CD8-positive, alpha-beta memory T cell (primary cell): ENCODE results near the gene RCC2. TPM values are rescaled to one million over a fixed set of nuclear protein-coding genes. Genes with fewer than 3 reads are reported as not detected.

Source experiments
- CTCF ChIA-PET: fragments of 350-600 bp; sonication (Branson Sonifier 250); formaldehyde crosslinking; loops from one replicate; lab custom pipeline; 2021; ENCODE audit warnings: antibody characterized with exemption; lab: Charles Lee
- POLR2A ChIA-PET: fragments of 350-600 bp; sonication (Branson Sonifier 250); formaldehyde crosslinking; loops from one replicate; lab custom pipeline; 2021; ENCODE audit warnings: antibody characterized with exemption; lab: Charles Lee
- DNase-seq, 5 donors: peaks; one replicate each; pipeline versions ENCODE4 v3.0.0 to v3.0.0-alpha.2; 2020 to 2022; ENCODE audit warnings: mixed read lengths in 1 of 5
- H3K27ac ChIP-seq: one replicate; pipeline ENCODE4 v1.7.0; 2013; ENCODE audit warnings: low read depth, mild to moderate bottlenecking, low read length, moderate library complexity
- H3K27me3 ChIP-seq: 2 replicates; pipeline ENCODE4 v1.7.0; 2013; ENCODE audit warnings: low read length, mild to moderate bottlenecking; ENCODE audit not compliant: insufficient read depth, poor library complexity, severe bottlenecking
- H3K36me3 ChIP-seq: 2 replicates; pipeline ENCODE4 v1.7.0; 2013; ENCODE audit warnings: mild to moderate bottlenecking, low read length, moderate library complexity; ENCODE audit not compliant: insufficient read depth
- H3K4me1 ChIP-seq: 2 replicates; pipeline ENCODE4 v1.7.0; 2013; ENCODE audit warnings: mild to moderate bottlenecking, low read length, moderate library complexity; ENCODE audit not compliant: insufficient read depth
- H3K4me3 ChIP-seq: 2 replicates; pipeline ENCODE4 v1.7.0; 2013; ENCODE audit warnings: mild to moderate bottlenecking, low read length
- H3K9me3 ChIP-seq: 2 replicates; pipeline ENCODE4 v1.7.0; 2013; ENCODE audit warnings: mild to moderate bottlenecking, low read length
- H3K27ac Mint-ChIP-seq, 8 donors: one replicate each; pipeline ENCODE4 v1.8.0; 2020 to 2021; ENCODE audit warnings: mixed read lengths in 8 of 8, mild to moderate bottlenecking in 6 of 8, inconsistent platforms in 3 of 8, moderate library complexity in 3 of 8
- H3K27me3 Mint-ChIP-seq, 2 donors: one replicate each; pipeline ENCODE4 v1.8.0; 2020 to 2021; ENCODE audit warnings: mixed read lengths in 2 of 2, mild to moderate bottlenecking in 1 of 2, moderate library complexity in 1 of 2
- H3K36me3 Mint-ChIP-seq, 3 donors: one replicate each; pipeline ENCODE4 v1.8.0; 2020 to 2021; ENCODE audit warnings: mixed read lengths in 3 of 3, inconsistent platforms in 1 of 3, mild to moderate bottlenecking in 1 of 3
- H3K4me1 Mint-ChIP-seq, 3 donors: one replicate each; pipeline ENCODE4 v1.8.0; 2020 to 2021; ENCODE audit warnings: mixed read lengths in 3 of 3, inconsistent platforms in 1 of 3, mild to moderate bottlenecking in 1 of 3
- H3K4me3 Mint-ChIP-seq, 7 donors: one replicate each; pipeline ENCODE4 v1.8.0; 2020 to 2021; ENCODE audit warnings: mixed read lengths in 7 of 7, mild to moderate bottlenecking in 6 of 7, moderate library complexity in 4 of 7, inconsistent platforms in 2 of 7
- H3K9me3 Mint-ChIP-seq, 5 donors: one replicate each; pipeline ENCODE4 v1.8.0; 2020 to 2022; ENCODE audit warnings: mixed read lengths in 5 of 5, mild to moderate bottlenecking in 3 of 5, moderate library complexity in 2 of 5, inconsistent platforms in 1 of 5
- polyA plus RNA-seq: library from polyadenylated mRNA; unstranded; fragments of 300-500 nt; fragmentation: Illumina TruSeq; gene quantifications from one replicate; pipeline ENCODE4 v1.2.3, GENCODE V29; 2021
- total RNA-seq, 2 experiments: library from RNA; stranded (reverse); gene quantifications; one replicate each; pipeline ENCODE4 v1.2.3, GENCODE V29; 2021

RCC2 gene
- total and polyA plus RNA-seq, 3 experiments from 2014 or later, result 27.5 to 156 (median 156) TPM

GRCh38 chr1:17434601-17435000 lies 4.9 kb downstream of the RCC2 start:
- H3K4me1 ChIP-seq, result peaks cover 9% of the 10 kb centered on the region
- Mint-ChIP-seq H3K27me3 (peaks cover 0 to 2% of the 10 kb centered on the region in 2 donors), H3K9me3 (no peaks in the 10 kb centered on the region), H3K36me3 (peaks cover 0 to 49% (median 3%) of the 10 kb centered on the region in 3 donors), H3K4me3 (peak overlapping the region in 3 of 7 donors; percentile 25 to 78 (median 63)), H3K4me1 (peaks cover 37 to 60% (median 56%) of the 10 kb centered on the region in 3 donors), H3K27ac (peak overlapping the region in 6 of 8 donors; percentile 18 to 95 (median 67))
- no peaks in the 10 kb centered on the region for H3K27me3 ChIP-seq
- H3K27ac ChIP-seq, result no peak overlapping the region
- H3K9me3 ChIP-seq, result no peaks in the 10 kb centered on the region
- H3K36me3 ChIP-seq, result peaks cover 14% of the 10 kb centered on the region
- H3K4me3 ChIP-seq, result no peak overlapping the region
- CTCF ChIA-PET, result interaction anchor here (1.7 kb wide), 1 partner anchor 11 kb away, joined by 3 read pairs; no protein-coding TSS in a partner anchor
- DNase-seq, result no peak
- POLR2A ChIA-PET, result no interaction called here

GRCh38 chr1:17434016-17434415 lies 5.5 kb downstream of the RCC2 start:
- POLR2A ChIA-PET, result no interaction called here
- no peak for DNase-seq
- H3K9me3 Mint-ChIP-seq, result no peaks in the 10 kb centered on the region
- no peaks in the 10 kb centered on the region for H3K27me3 Mint-ChIP-seq
- Histone ChIP-seq H3K9me3 (no peaks in the 10 kb centered on the region), H3K27me3 (no peaks in the 10 kb centered on the region), H3K27ac (no peak overlapping the region), H3K4me3 (no peak overlapping the region), H3K4me1 (peaks cover 9% of the 10 kb centered on the region), H3K36me3 (peaks cover 18% of the 10 kb centered on the region)
- H3K4me1 Mint-ChIP-seq, result peaks cover 41 to 65% (median 61%) of the 10 kb centered on the region in 3 donors
- H3K36me3 Mint-ChIP-seq, result peaks cover 0 to 49% (median 3%) of the 10 kb centered on the region in 3 donors
- CTCF ChIA-PET, result no interaction called here
- peak overlapping the region in 1 of 7 donors; percentile 42 for H3K4me3 Mint-ChIP-seq
- H3K27ac Mint-ChIP-seq, result peak overlapping the region in 6 of 8 donors; percentile 6 to 95 (median 64)

GRCh38 chr1:17433261-17433660 lies 6.2 kb downstream of the RCC2 start:
- Mint-ChIP-seq H3K9me3 (no peaks in the 10 kb centered on the region), H3K4me1 (peaks cover 41 to 68% (median 61%) of the 10 kb centered on the region in 3 donors), H3K36me3 (peaks cover 0 to 52% (median 5%) of the 10 kb centered on the region in 3 donors), H3K4me3 (peak overlapping the region in 1 of 7 donors; percentile 42), H3K27ac (no peak overlapping the region), H3K27me3 (no peaks in the 10 kb centered on the region)
- CTCF ChIA-PET, result no interaction called here
- POLR2A ChIA-PET, result no interaction called here
- DNase-seq, result no peak
- Histone ChIP-seq H3K27ac (no peak overlapping the region), H3K4me1 (peaks cover 9% of the 10 kb centered on the region), H3K36me3 (peaks cover 25% of the 10 kb centered on the region), H3K27me3 (no peaks in the 10 kb centered on the region), H3K9me3 (no peaks in the 10 kb centered on the region), H3K4me3 (no peak overlapping the region)

- CTCF ChIA-PET, result interaction anchor here (1.5 kb wide), 1 partner anchor 11 kb away, joined by 4 read pairs; no protein-coding TSS in a partner anchor
These were observed 7.1 kb downstream of the RCC2 start for GRCh38 chr1:17432412-17432811.

GRCh38 chr1:17429183-17429582 lies 10.3 kb downstream of the RCC2 start:
- H3K4me3 ChIP-seq, result no peak overlapping the region
- ChIA-PET CTCF (interaction anchor here (0.6 to 1.3 kb wide), 2 partner anchors 11 to 23 kb away, joined by 3 read pairs; partner anchors contain the start of gene RCC2), POLR2A (no interaction called here)
- no peaks in the 10 kb centered on the region for H3K9me3 Mint-ChIP-seq
- no peak overlapping the region for H3K27ac ChIP-seq
- no peaks in the 10 kb centered on the region for H3K9me3 ChIP-seq
- H3K27me3 ChIP-seq, result no peaks in the 10 kb centered on the region
- H3K4me3 Mint-ChIP-seq, result peak overlapping the region in 1 of 7 donors; percentile 12
- H3K27ac Mint-ChIP-seq, result peak overlapping the region in 4 of 8 donors; percentile 20 to 90 (median 58)
- no peaks in the 10 kb centered on the region for H3K4me1 ChIP-seq
- peaks cover 63% of the 10 kb centered on the region for H3K36me3 ChIP-seq
- no peak for DNase-seq
- peaks cover 0 to 79% (median 10%) of the 10 kb centered on the region in 3 donors for H3K36me3 Mint-ChIP-seq
- peaks cover 20 to 44% (median 41%) of the 10 kb centered on the region in 3 donors for H3K4me1 Mint-ChIP-seq
- H3K27me3 Mint-ChIP-seq, result no peaks in the 10 kb centered on the region

More at GRCh38 chr1:17432412-17432811, 7.1 kb downstream of the RCC2 start:
- Mint-ChIP-seq H3K4me3 (peak overlapping the region in 1 of 7 donors; percentile 42), H3K4me1 (peaks cover 41 to 68% (median 61%) of the 10 kb centered on the region in 3 donors), H3K27ac (peak overlapping the region in 1 of 8 donors; percentile 89), H3K27me3 (no peaks in the 10 kb centered on the region), H3K9me3 (no peaks in the 10 kb centered on the region), H3K36me3 (peaks cover 0 to 58% (median 5%) of the 10 kb centered on the region in 3 donors)
- no peaks in the 10 kb centered on the region for H3K9me3 ChIP-seq
- DNase-seq, result no peak
- H3K4me1 ChIP-seq, result peaks cover 9% of the 10 kb centered on the region
- peaks cover 34% of the 10 kb centered on the region for H3K36me3 ChIP-seq
- H3K4me3 ChIP-seq, result no peak overlapping the region
- no peaks in the 10 kb centered on the region for H3K27me3 ChIP-seq
- H3K27ac ChIP-seq, result no peak overlapping the region
- POLR2A ChIA-PET, result no interaction called here

GRCh38 chr1:17427696-17428660 lies 11.5 kb downstream of the RCC2 start:
- DNase-seq, result no peak
- Mint-ChIP-seq H3K27ac (peak overlapping the region in 2 of 8 donors; percentile 8 to 14), H3K36me3 (peaks cover 0 to 79% (median 10%) of the 10 kb centered on the region in 3 donors), H3K27me3 (no peaks in the 10 kb centered on the region), H3K4me1 (peaks cover 18 to 41% (median 32%) of the 10 kb centered on the region in 3 donors), H3K9me3 (no peaks in the 10 kb centered on the region), H3K4me3 (no peak overlapping the region)
- CTCF ChIA-PET, result interaction anchor here (0.6 kb wide), 1 partner anchor 12 kb away, joined by 3 read pairs; the partner anchor contains the start of gene RCC2
- H3K9me3 ChIP-seq, result no peaks in the 10 kb centered on the region
- H3K27ac ChIP-seq, result no peak overlapping the region
- H3K27me3 ChIP-seq, result no peaks in the 10 kb centered on the region
- H3K4me3 ChIP-seq, result no peak overlapping the region
- H3K4me1 ChIP-seq, result no peaks in the 10 kb centered on the region
- H3K36me3 ChIP-seq, result peaks cover 65% of the 10 kb centered on the region
- POLR2A ChIA-PET, result no interaction called here

- no peaks in the 10 kb centered on the region for H3K9me3 Mint-ChIP-seq
- ChIA-PET CTCF (no interaction called here), POLR2A (no interaction called here)
- H3K36me3 ChIP-seq, result peaks cover 73% of the 10 kb centered on the region
- H3K27ac ChIP-seq, result no peak overlapping the region
- H3K4me3 ChIP-seq, result no peak overlapping the region
- H3K4me1 Mint-ChIP-seq, result peaks cover 20 to 33% (median 30%) of the 10 kb centered on the region in 3 donors
- no peaks in the 10 kb centered on the region for H3K4me1 ChIP-seq
- H3K27me3 ChIP-seq, result no peaks in the 10 kb centered on the region
- no peak overlapping the region for H3K4me3 Mint-ChIP-seq
- H3K27me3 Mint-ChIP-seq, result no peaks in the 10 kb centered on the region
- H3K36me3 Mint-ChIP-seq, result peaks cover 0 to 87% (median 8%) of the 10 kb centered on the region in 3 donors
- H3K27ac Mint-ChIP-seq, result peak overlapping the region in 2 of 8 donors; percentile 63 to 72
- no peaks in the 10 kb centered on the region for H3K9me3 ChIP-seq
- no peak for DNase-seq
These were observed 13.5 kb downstream of the RCC2 start for GRCh38 chr1:17425806-17426600.
